ENCODE measurements around the gene GPHN. TPM values are rescaled to one million over a fixed set of nuclear protein-coding genes. Genes with fewer than 3 reads are reported as not detected.

The GPHN gene
- total and polyA plus RNA-seq, 10 of the 15 experiments (the other 5 are each of a cell fraction or from before 2014, with no cell fraction given): 22.3 to 48.8 (median 33.1) TPM

DNA sequence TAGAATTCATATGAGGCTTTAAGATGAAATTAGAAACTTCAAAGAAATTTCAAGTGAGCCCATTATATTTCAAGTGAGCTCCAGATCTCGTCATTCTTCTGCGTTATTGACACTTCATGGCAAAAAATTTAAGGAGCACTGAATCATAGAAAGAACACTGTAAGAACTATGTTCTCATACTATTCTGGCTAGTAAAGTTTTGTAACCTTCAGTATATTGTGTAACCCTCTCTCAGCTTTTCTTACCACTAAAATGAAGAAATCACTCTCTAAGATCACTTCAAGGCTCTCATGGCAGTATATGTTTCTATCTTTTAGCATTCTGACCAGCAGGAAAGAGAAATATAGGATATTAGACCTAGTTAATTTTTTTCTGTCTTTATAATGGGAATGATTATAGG, 6.3 kb downstream of the GPHN start (continued):
- TF ChIP-seq, protein P1, sequence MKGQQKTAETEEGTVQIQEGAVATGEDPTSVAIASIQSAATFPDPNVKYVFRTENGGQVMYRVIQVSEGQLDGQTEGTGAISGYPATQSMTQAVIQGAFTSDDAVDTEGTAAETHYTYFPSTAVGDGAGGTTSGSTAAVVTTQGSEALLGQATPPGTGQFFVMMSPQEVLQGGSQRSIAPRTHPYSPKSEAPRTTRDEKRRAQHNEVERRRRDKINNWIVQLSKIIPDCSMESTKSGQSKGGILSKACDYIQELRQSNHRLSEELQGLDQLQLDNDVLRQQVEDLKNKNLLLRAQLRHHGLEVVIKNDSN (IDR thresholded peaks at IDR 0.05; ENCODE audit: borderline replicate concordance, extremely low read length, insufficient read depth, low read depth, low read length): no peak
- TF ChIP-seq TARDBP (IDR thresholded peaks at IDR 0.05; ENCODE audit: borderline replicate concordance): no peak

DNA sequence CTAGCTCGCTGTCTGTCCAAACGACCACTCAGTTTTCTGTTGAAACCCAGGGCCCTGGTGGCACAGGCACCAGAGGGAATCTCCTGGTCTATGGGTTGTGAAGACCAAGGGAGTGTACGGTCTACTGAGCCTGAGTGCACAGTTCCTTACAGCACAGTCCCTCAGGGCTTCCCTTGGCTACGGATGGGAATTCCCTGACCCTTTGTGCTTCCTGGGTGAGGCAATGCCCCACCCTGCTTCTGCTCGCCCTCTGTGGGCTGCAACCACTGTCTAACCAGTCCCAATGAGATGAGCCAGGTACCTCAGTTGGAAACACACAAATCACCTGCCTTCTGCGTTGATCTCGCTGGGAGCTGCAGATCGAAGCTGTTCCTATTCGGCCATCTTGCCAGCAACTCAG, 22.6 kb downstream of the GPHN start:
- Histone ChIP-seq H3K4me1 (ENCODE audit: control insufficient read depth, insufficient read depth, low read length) (peaks cover 2% of the 10 kb centered on the region; the same call in 1 of the 2 replicates), H3K36me3 (ENCODE audit: control insufficient read depth in 2 of 2, insufficient read depth in 2 of 2, low read length in 1 of 2) (no peaks in the 10 kb centered on the region), H3K4me2 (ENCODE audit: control insufficient read depth, insufficient read depth) (no peak overlapping the region), H3K27ac (ENCODE audit: control insufficient read depth, insufficient read depth) (no peak overlapping the region), H4K20me1 (ENCODE audit: control insufficient read depth, insufficient read depth) (no peaks in the 10 kb centered on the region), H3K4me3 (no peak overlapping the region), H3K9me3 (replicated peaks; ENCODE audit: control insufficient read depth, insufficient read depth, low read length) (peaks cover 6% of the 10 kb centered on the region), H2AFZ (ENCODE audit: control insufficient read depth, low read depth, low read length) (no peak overlapping the region), H3K79me2 (ENCODE audit: control insufficient read depth, insufficient read depth, low read length) (peaks cover 40% of the 10 kb centered on the region), H3K9ac (ENCODE audit: control insufficient read depth, insufficient read depth, low read length) (no peak overlapping the region), H3K27me3 (replicated peaks in 1 of 2; ENCODE audit: control insufficient read depth in 2 of 2, insufficient read depth in 2 of 2, low read length in 1 of 2) (no peaks in the 10 kb centered on the region)
- CTCF ChIA-PET: interaction anchor here (0.7 to 4.0 kb wide), 2 partner anchors 10 to 1820 kb away, joined by 4 to 13 read pairs; no protein-coding TSS in a partner anchor
- DNase-seq (ENCODE audit: low read depth, low spot score) (no peak), FAIRE-seq (no peak), ATAC-seq (peak; percentile 86)
- in situ Hi-C loops (cut with MboI) (no loop called here), intact Hi-C loops (cut with micrococcal nuclease; ENCODE audit: unreplicated experiment) (no loop called here)
- RAD21 ChIA-PET (ENCODE audit: unreplicated experiment): interaction anchor here (0.6 to 1.0 kb wide), 2 partner anchors 11 to 618 kb away, joined by 3 to 6 read pairs; no protein-coding TSS in a partner anchor
- POLR2A ChIA-PET: interaction anchor here (1.4 to 2.0 kb wide), 3 partner anchors 11 to 19 kb away, joined by 3 to 6 read pairs (median 4); no protein-coding TSS in a partner anchor
- no TSS peak for BruUV-seq (replicated peaks)
- SMC1A ChIA-PET (ENCODE audit: uncharacterized antibody, unreplicated experiment): interaction anchor here (0.8 kb wide), 1 partner anchor 17 kb away, joined by 3 read pairs; no protein-coding TSS in a partner anchor
- 47% methylated on average over 9 of the region's 9 CpGs for WGBS (ENCODE audit: insufficient coverage, insufficient replicate concordance, low lambda C conversion rate, missing lambda C conversion rate)
- TF ChIP-seq, protein P2, sequence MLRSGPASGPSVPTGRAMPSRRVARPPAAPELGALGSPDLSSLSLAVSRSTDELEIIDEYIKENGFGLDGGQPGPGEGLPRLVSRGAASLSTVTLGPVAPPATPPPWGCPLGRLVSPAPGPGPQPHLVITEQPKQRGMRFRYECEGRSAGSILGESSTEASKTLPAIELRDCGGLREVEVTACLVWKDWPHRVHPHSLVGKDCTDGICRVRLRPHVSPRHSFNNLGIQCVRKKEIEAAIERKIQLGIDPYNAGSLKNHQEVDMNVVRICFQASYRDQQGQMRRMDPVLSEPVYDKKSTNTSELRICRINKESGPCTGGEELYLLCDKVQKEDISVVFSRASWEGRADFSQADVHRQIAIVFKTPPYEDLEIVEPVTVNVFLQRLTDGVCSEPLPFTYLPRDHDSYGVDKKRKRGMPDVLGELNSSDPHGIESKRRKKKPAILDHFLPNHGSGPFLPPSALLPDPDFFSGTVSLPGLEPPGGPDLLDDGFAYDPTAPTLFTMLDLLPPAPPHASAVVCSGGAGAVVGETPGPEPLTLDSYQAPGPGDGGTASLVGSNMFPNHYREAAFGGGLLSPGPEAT (IDR thresholded peaks at IDR 0.05; ENCODE audit: low read depth): 0 out of 2 replicates have a peak, but pooled peaks have one; percentile 11
- TF ChIP-seq MTA2 (IDR thresholded peaks at IDR 0.05; ENCODE audit: low read depth): no peak
- TF ChIP-seq CEBPB (IDR thresholded peaks at IDR 0.05; ENCODE audit: borderline replicate concordance in 1 of 2, low read depth in 2 of 2, low read length in 2 of 2): no peak
- TF ChIP-seq NFIC (IDR thresholded peaks at IDR 0.05; ENCODE audit: low read depth, low read length): no peak
- no peak for TF ChIP-seq MXI1 (IDR thresholded peaks at IDR 0.05; ENCODE audit: low read depth, low read length)
- TF ChIP-seq LARP7 (IDR thresholded peaks at IDR 0.05): no peak
- TF ChIP-seq PAX5 (IDR thresholded peaks at IDR 0.05; ENCODE audit: borderline replicate concordance, low read depth, low read length): 0 out of 2 replicates have a peak, but pooled peaks have one; percentile 17
- TF ChIP-seq ASH2L (IDR thresholded peaks at IDR 0.05; ENCODE audit: borderline replicate concordance, low read depth): no peak
- TF ChIP-seq, protein P3, sequence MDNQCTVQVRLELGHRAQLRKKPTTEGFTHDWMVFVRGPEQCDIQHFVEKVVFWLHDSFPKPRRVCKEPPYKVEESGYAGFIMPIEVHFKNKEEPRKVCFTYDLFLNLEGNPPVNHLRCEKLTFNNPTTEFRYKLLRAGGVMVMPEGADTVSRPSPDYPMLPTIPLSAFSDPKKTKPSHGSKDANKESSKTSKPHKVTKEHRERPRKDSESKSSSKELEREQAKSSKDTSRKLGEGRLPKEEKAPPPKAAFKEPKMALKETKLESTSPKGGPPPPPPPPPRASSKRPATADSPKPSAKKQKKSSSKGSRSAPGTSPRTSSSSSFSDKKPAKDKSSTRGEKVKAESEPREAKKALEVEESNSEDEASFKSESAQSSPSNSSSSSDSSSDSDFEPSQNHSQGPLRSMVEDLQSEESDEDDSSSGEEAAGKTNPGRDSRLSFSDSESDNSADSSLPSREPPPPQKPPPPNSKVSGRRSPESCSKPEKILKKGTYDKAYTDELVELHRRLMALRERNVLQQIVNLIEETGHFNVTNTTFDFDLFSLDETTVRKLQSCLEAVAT (IDR thresholded peaks at IDR 0.05): 0 out of 2 replicates have a peak, but pooled peaks have one; percentile 39
- TF ChIP-seq, protein P4, sequence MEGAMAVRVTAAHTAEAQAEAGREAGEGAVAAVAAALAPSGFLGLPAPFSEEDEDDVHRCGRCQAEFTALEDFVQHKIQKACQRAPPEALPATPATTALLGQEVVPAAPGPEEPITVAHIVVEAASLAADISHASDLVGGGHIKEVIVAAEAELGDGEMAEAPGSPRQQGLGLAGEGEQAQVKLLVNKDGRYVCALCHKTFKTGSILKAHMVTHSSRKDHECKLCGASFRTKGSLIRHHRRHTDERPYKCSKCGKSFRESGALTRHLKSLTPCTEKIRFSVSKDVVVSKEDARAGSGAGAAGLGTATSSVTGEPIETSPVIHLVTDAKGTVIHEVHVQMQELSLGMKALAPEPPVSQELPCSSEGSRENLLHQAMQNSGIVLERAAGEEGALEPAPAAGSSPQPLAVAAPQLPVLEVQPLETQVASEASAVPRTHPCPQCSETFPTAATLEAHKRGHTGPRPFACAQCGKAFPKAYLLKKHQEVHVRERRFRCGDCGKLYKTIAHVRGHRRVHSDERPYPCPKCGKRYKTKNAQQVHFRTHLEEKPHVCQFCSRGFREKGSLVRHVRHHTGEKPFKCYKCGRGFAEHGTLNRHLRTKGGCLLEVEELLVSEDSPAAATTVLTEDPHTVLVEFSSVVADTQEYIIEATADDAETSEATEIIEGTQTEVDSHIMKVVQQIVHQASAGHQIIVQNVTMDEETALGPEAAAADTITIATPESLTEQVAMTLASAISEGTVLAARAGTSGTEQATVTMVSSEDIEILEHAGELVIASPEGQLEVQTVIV (IDR thresholded peaks at IDR 0.05; ENCODE audit: borderline replicate concordance, partially characterized antibody): no peak
- TF ChIP-seq, protein P5, sequence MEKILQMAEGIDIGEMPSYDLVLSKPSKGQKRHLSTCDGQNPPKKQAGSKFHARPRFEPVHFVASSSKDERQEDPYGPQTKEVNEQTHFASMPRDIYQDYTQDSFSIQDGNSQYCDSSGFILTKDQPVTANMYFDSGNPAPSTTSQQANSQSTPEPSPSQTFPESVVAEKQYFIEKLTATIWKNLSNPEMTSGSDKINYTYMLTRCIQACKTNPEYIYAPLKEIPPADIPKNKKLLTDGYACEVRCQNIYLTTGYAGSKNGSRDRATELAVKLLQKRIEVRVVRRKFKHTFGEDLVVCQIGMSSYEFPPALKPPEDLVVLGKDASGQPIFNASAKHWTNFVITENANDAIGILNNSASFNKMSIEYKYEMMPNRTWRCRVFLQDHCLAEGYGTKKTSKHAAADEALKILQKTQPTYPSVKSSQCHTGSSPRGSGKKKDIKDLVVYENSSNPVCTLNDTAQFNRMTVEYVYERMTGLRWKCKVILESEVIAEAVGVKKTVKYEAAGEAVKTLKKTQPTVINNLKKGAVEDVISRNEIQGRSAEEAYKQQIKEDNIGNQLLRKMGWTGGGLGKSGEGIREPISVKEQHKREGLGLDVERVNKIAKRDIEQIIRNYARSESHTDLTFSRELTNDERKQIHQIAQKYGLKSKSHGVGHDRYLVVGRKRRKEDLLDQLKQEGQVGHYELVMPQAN (conservative IDR thresholded peaks at IDR 0.05): no peak
